Motor neuron (in vitro differentiated cells): ENCODE measurements around the gene MRC2. TPM values are rescaled to one million over a fixed set of nuclear protein-coding genes. Genes with fewer than 3 reads are reported as not detected.

ENCODE experiments used
- ATAC-seq, 8 experiments: fragments of 200-7000 bp; cut with Tn5 transposase; replicated peaks in 6 of 8; 2 replicates each; pipeline ENCODE4 v1.8.0; 2021; ENCODE audit warnings: mild to moderate bottlenecking in 8 of 8, moderate library complexity in 8 of 8
- H3K27ac ChIP-seq, 2 donors: fragments of 250-450 bp; sonication (Bioruptor Pico); 2 replicates each; pipeline ENCODE4 v1.9.0; 2021; ENCODE audit warnings: antibody characterized with exemption in 2 of 2, mild to moderate bottlenecking in 2 of 2, moderate library complexity in 1 of 2
- H3K4me1 ChIP-seq, 2 donors: fragments of 250-450 bp; sonication (Bioruptor Pico); replicated peaks in 1 of 2; 2 replicates each; pipeline ENCODE4 v1.6.1; 2021; ENCODE audit warnings: antibody characterized with exemption in 2 of 2, mild to moderate bottlenecking in 2 of 2, moderate library complexity in 1 of 2
- H3K4me3 ChIP-seq, 5 donors: fragments of 250-450 bp; sonication (Bioruptor Pico); 2 replicates each; pipeline ENCODE4 v1.9.0; 2021; ENCODE audit warnings: antibody characterized with exemption in 5 of 5, mild to moderate bottlenecking in 5 of 5, moderate library complexity in 4 of 5
- WGBS, 10 experiments: fragments of 450-650 bp; shearing (Covaris generic); methylation state at CpG; one replicate each; pipeline ENCODE4 v1.0.0; 2022; 5-methylcytosine and 5-hydroxymethylcytosine counted together
- in situ Hi-C, 9 experiments: fragments of 400-800 bp; cut with MboI; loops; one replicate each; pipeline ENCODE4 v1.15.0; 2021; ENCODE audit warnings: low sequenced_read_pairs in 9 of 9, low pct_unique_long_range_greater_than_20kb in 2 of 9; ENCODE audit not compliant: unreplicated experiment in 9 of 9
- total RNA-seq, 8 experiments: library from RNA; unstranded; fragments of 300-600 nt; gene quantifications; 2 replicates each; pipeline versions ENCODE4 v1.2.3 to v1.2.4, GENCODE V29; 2022

Gene MRC2
- total RNA-seq, 8 experiments from 2014 or later, result 6.9 to 207 (median 33.6) TPM

- in situ Hi-C loops, result loop anchor here in 5 of 9 experiments (25.0 kb wide), 1 partner anchor 737 kb away; no protein-coding TSS in a partner anchor
- Histone ChIP-seq H3K4me1 (peaks cover 18 to 22% of the 10 kb centered on the region in 2 donors), H3K4me3 (no peak overlapping the region), H3K27ac (peak overlapping the region; percentile 56 to 73)
- peak in 2 of 8 experiments; percentile 13 to 19 for ATAC-seq
- WGBS, 10 experiments, result 80% methylated on average over 1 of the region's 3 CpGs; no CpG with 5 or more reads in 9 of the 10 experiments
These were observed 47.4 kb downstream of the MRC2 start for GRCh38 chr17:62674841-62675240.

- ATAC-seq, result peak in 6 of 8 experiments; percentile 31 to 88 (median 72)
- 40 to 100% (median 75%) methylated on average over 1 to 6 of the region's 12 CpGs; no CpG with 5 or more reads in 5 of the 10 experiments for WGBS, 10 experiments
- Histone ChIP-seq H3K4me1 (peaks cover 18 to 22% of the 10 kb centered on the region in 2 donors), H3K4me3 (no peak overlapping the region), H3K27ac (peak overlapping the region; percentile 56 to 73)
- in situ Hi-C loops, result loop anchor here in 5 of 9 experiments (25.0 kb wide), 1 partner anchor 737 kb away; no protein-coding TSS in a partner anchor
These were observed 47.8 kb downstream of the MRC2 start for GRCh38 chr17:62675260-62675659.

GRCh38 chr17:62675701-62676100 lies 48.2 kb downstream of the MRC2 start:
- Histone ChIP-seq H3K27ac (peak overlapping the region; percentile 56 to 73), H3K4me3 (no peak overlapping the region), H3K4me1 (peaks cover 18 to 22% of the 10 kb centered on the region in 2 donors)
- ATAC-seq, result peak in 1 of 8 experiments; percentile 18
- 33% methylated on average over 1 of the region's 4 CpGs; no CpG with 5 or more reads in 9 of the 10 experiments for WGBS, 10 experiments
- in situ Hi-C loops, result loop anchor here in 5 of 9 experiments (25.0 kb wide), 1 partner anchor 737 kb away; no protein-coding TSS in a partner anchor

GRCh38 chr17:62676231-62676943 lies 48.9 kb downstream of the MRC2 start:
- no peak overlapping the region for H3K27ac ChIP-seq
- H3K4me1 ChIP-seq, result peaks cover 18 to 22% of the 10 kb centered on the region in 2 donors
- in situ Hi-C loops, result loop anchor here in 5 of 9 experiments (25.0 kb wide), 1 partner anchor 736 kb away; no protein-coding TSS in a partner anchor
- 77 to 100% (median 92%) methylated on average over 1 to 10 of the region's 16 CpGs; no CpG with 5 or more reads in 3 of the 10 experiments for WGBS, 10 experiments
- no peak overlapping the region for H3K4me3 ChIP-seq
- no peak for ATAC-seq

GRCh38 chr17:62676952-62677596 lies 49.6 kb downstream of the MRC2 start:
- ATAC-seq, result no peak
- Histone ChIP-seq H3K27ac (no peak overlapping the region), H3K4me1 (peaks cover 18 to 22% of the 10 kb centered on the region in 2 donors), H3K4me3 (no peak overlapping the region)
- in situ Hi-C loops, result loop anchor here in 5 of 9 experiments (25.0 kb wide), 1 partner anchor 735 kb away; no protein-coding TSS in a partner anchor
- 80 to 100% (median 100%) methylated on average over 1 to 4 of the region's 18 CpGs; no CpG with 5 or more reads in 5 of the 10 experiments for WGBS, 10 experiments

- ATAC-seq, result no peak
- 33 to 100% (median 80%) methylated on average over 1 to 2 of the region's 10 CpGs; no CpG with 5 or more reads in 5 of the 10 experiments for WGBS, 10 experiments
- H3K4me1 ChIP-seq, result peaks cover 18 to 22% of the 10 kb centered on the region in 2 donors
- in situ Hi-C loops, result loop anchor here in 5 of 9 experiments (25.0 kb wide), 1 partner anchor 734 kb away; no protein-coding TSS in a partner anchor
- no peak overlapping the region for H3K4me3 ChIP-seq
- H3K27ac ChIP-seq, result no peak overlapping the region
These were observed 50.9 kb downstream of the MRC2 start for GRCh38 chr17:62678214-62678919.

GRCh38 chr17:62679866-62680377 lies 52.5 kb downstream of the MRC2 start:
- Histone ChIP-seq H3K4me1 (peaks cover 8 to 9% of the 10 kb centered on the region in 2 donors), H3K27ac (no peak overlapping the region), H3K4me3 (no peak overlapping the region)
- no CpG with 5 or more reads among the region's 37 CpGs for WGBS, 10 experiments
- in situ Hi-C loops, result loop anchor here in 5 of 9 experiments (25.0 kb wide), 1 partner anchor 732 kb away; no protein-coding TSS in a partner anchor
- no peak for ATAC-seq

GRCh38 chr17:62680541-62681052 lies 53.1 kb downstream of the MRC2 start:
- Histone ChIP-seq H3K4me1 (peaks cover 1 to 2% of the 10 kb centered on the region in 2 donors), H3K27ac (no peak overlapping the region), H3K4me3 (no peak overlapping the region)
- ATAC-seq, result no peak
- in situ Hi-C loops, result loop anchor here in 5 of 9 experiments (25.0 kb wide), 1 partner anchor 732 kb away; no protein-coding TSS in a partner anchor
- 70 to 100% (median 98%) methylated on average over 1 to 10 of the region's 36 CpGs; no CpG with 5 or more reads in 6 of the 10 experiments for WGBS, 10 experiments

GRCh38 chr17:62681061-62681938 lies 53.8 kb downstream of the MRC2 start:
- in situ Hi-C loops, result loop anchor here in 5 of 9 experiments (25.0 kb wide), 1 partner anchor 731 kb away; no protein-coding TSS in a partner anchor
- WGBS, 10 experiments, result 77 to 100% (median 92%) methylated on average over 1 to 8 of the region's 17 CpGs; no CpG with 5 or more reads in 4 of the 10 experiments
- Histone ChIP-seq H3K4me3 (no peak overlapping the region), H3K27ac (no peak overlapping the region), H3K4me1 (no peaks in the 10 kb centered on the region)
- ATAC-seq, result no peak

GRCh38 chr17:62681939-62682381 lies 54.5 kb downstream of the MRC2 start:
- no peak for ATAC-seq
- in situ Hi-C loops, result loop anchor here in 5 of 9 experiments (25.0 kb wide), 1 partner anchor 730 kb away; no protein-coding TSS in a partner anchor
- WGBS, 10 experiments, result 93 to 100% (median 100%) methylated on average over 2 to 3 of the region's 8 CpGs; no CpG with 5 or more reads in 7 of the 10 experiments
- Histone ChIP-seq H3K27ac (no peak overlapping the region), H3K4me3 (no peak overlapping the region), H3K4me1 (no peaks in the 10 kb centered on the region)

- in situ Hi-C loops, result loop anchor here in 5 of 9 experiments (25.0 kb wide), 1 partner anchor 728 kb away; no protein-coding TSS in a partner anchor
- 51 to 100% (median 93%) methylated on average over 1 to 4 of the region's 4 CpGs for WGBS, 10 experiments
- Histone ChIP-seq H3K4me1 (no peaks in the 10 kb centered on the region), H3K27ac (no peak overlapping the region), H3K4me3 (no peak overlapping the region)
- no peak for ATAC-seq
These were observed 56.7 kb downstream of the MRC2 start for GRCh38 chr17:62684179-62684578.
